Upper lobe of left lung (tissue), 6 donors: Measurements from ENCODE around the gene SLC15A1. TPM values are rescaled to one million over a fixed set of nuclear protein-coding genes. Genes with fewer than 3 reads are reported as not detected.

ENCODE experiments used
- ATAC-seq, 2 donors: fragments of 200-7000 bp; cut with Tn5 transposase; one replicate each; pipeline ENCODE4 v1.9.1; 2022; ENCODE audit warnings: mild to moderate bottlenecking in 2 of 2, moderate library complexity in 2 of 2; ENCODE audit not compliant: low FRiP score in 2 of 2
- DNase-seq, 2 donors: peaks; one replicate each; pipeline ENCODE4 v3.0.0-alpha.2; 2019 to 2020
- H3K27ac ChIP-seq, 4 donors: fragments of 200-600 bp; sonication (generic); one replicate each; pipeline ENCODE4 v1.5.1; 2016 to 2019
- H3K27me3 ChIP-seq, 4 donors: fragments of 200-600 bp; sonication (generic); one replicate each; pipeline ENCODE4 v1.5.1; 2017 to 2019
- H3K36me3 ChIP-seq, 4 donors: fragments of 200-600 bp; sonication (generic); one replicate each; pipeline ENCODE4 v1.5.1; 2016 to 2019
- H3K4me1 ChIP-seq, 4 donors: fragments of 200-600 bp; sonication (generic); one replicate each; pipeline ENCODE4 v1.5.1; 2018 to 2019
- H3K4me3 ChIP-seq, 4 donors: fragments of 200-600 bp; sonication (generic); one replicate each; pipeline ENCODE4 v1.5.1; 2017 to 2019; ENCODE audit warnings: mild to moderate bottlenecking in 2 of 4, moderate library complexity in 1 of 4
- H3K9me3 ChIP-seq, 4 donors: fragments of 200-600 bp; sonication (generic); one replicate each; pipeline ENCODE4 v1.5.1; 2018 to 2019
- CTCF ChIP-seq, 6 experiments: fragments of 450-650 bp in 4 of 6; fragments of 200-600 bp in 2 of 6; sonication (generic) in 2 of 6; IDR thresholded peaks; one replicate each; pipeline ENCODE4 v1.5.1; 2016 to 2019; ENCODE audit warnings: antibody characterized with exemption in 6 of 6
- EP300 ChIP-seq, 4 donors: sonication (generic); formaldehyde crosslinking; IDR thresholded peaks; one replicate each; pipeline ENCODE4 v1.5.1; 2017; ENCODE audit warnings: antibody characterized with exemption in 4 of 4, control low read depth in 2 of 4
- POLR2A ChIP-seq, 4 donors: fragments of 450-650 bp; IDR thresholded peaks; one replicate each; pipeline ENCODE4 v1.5.1; 2016 to 2017; ENCODE audit warnings: antibody characterized with exemption in 4 of 4, mild to moderate bottlenecking in 2 of 4
- POLR2AphosphoS5 ChIP-seq, 2 donors: sonication (generic); formaldehyde crosslinking; IDR thresholded peaks; one replicate each; pipeline ENCODE4 v1.5.1; 2017; ENCODE audit warnings: antibody characterized with exemption in 2 of 2
- WGBS, 2 donors: methylation state at CpG; one replicate each; pipeline ENCODE4 v1.1.5; 2017 to 2018; 5-methylcytosine and 5-hydroxymethylcytosine counted together
- total RNA-seq, 6 donors: library from RNA; depleted of rRNA in 4 of 6; stranded (reverse); fragments of >200 nt in 4 of 6; gene quantifications; one replicate each; pipeline versions ENCODE4 v1.1.0 to v1.2.1, GENCODE V29; 2016 to 2021
- donor health status: DM: no; HTN: no; CAD: no; lungs with moderate emphysema.
- donor health status: DM: no; HTN: yes; CAD: no; lungs with severe emphysema.

Gene SLC15A1
- total RNA-seq, 6 donors from 2014 or later = 0.07 to 0.23 (median 0.15) TPM; not detected in 3

- no peak for ATAC-seq
- DNase-seq = no peak
- Histone ChIP-seq H3K4me1 (no peaks in the 10 kb centered on the region), H3K4me3 (no peak overlapping the region), H3K27ac (no peak overlapping the region), H3K27me3 (no peaks in the 10 kb centered on the region), H3K36me3 (no peaks in the 10 kb centered on the region), H3K9me3 (no peaks in the 10 kb centered on the region)
- TF ChIP-seq CTCF (IDR thresholded peaks at IDR 0.05) = no peak
- TF ChIP-seq POLR2AphosphoS5 (IDR thresholded peaks at IDR 0.05) = no peak
- no peak for TF ChIP-seq POLR2A (IDR thresholded peaks at IDR 0.05)
- TF ChIP-seq EP300 (IDR thresholded peaks at IDR 0.05) = no peak
- 73 to 79% methylated on average over 8 of the region's 8 CpGs for WGBS, 2 donors
These were observed 26.3 kb upstream of the SLC15A1 start for GRCh38 chr13:98778749-98779148.

GRCh38 chr13:98776644-98777043 lies 24.2 kb upstream of the SLC15A1 start:
- Histone ChIP-seq H3K9me3 (no peaks in the 10 kb centered on the region), H3K27ac (no peak overlapping the region), H3K4me1 (no peaks in the 10 kb centered on the region), H3K27me3 (no peaks in the 10 kb centered on the region), H3K36me3 (no peaks in the 10 kb centered on the region), H3K4me3 (no peak overlapping the region)
- no peak for ATAC-seq
- DNase-seq = no peak
- TF ChIP-seq POLR2A (IDR thresholded peaks at IDR 0.05) = no peak
- no peak for TF ChIP-seq POLR2AphosphoS5 (IDR thresholded peaks at IDR 0.05)
- no peak for TF ChIP-seq EP300 (IDR thresholded peaks at IDR 0.05)
- TF ChIP-seq CTCF (IDR thresholded peaks at IDR 0.05) = no peak
- WGBS, 2 donors = 85 to 92% methylated on average over 5 of the region's 5 CpGs

GRCh38 chr13:98775844-98776598 lies 23.5 kb upstream of the SLC15A1 start:
- no peak overlapping the region for H3K4me3 ChIP-seq
- TF ChIP-seq POLR2A (IDR thresholded peaks at IDR 0.05) = no peak
- TF ChIP-seq POLR2AphosphoS5 (IDR thresholded peaks at IDR 0.05) = no peak
- TF ChIP-seq EP300 (IDR thresholded peaks at IDR 0.05) = no peak
- TF ChIP-seq CTCF (IDR thresholded peaks at IDR 0.05) = no peak
- no peaks in the 10 kb centered on the region for H3K4me1 ChIP-seq
- peak in 1 of 2 donors; percentile 60 for DNase-seq
- no peak for ATAC-seq
- 89 to 92% methylated on average over 22 of the region's 22 CpGs for WGBS, 2 donors
- no peaks in the 10 kb centered on the region for H3K27me3 ChIP-seq
- H3K9me3 ChIP-seq = no peaks in the 10 kb centered on the region
- H3K36me3 ChIP-seq = no peaks in the 10 kb centered on the region
- H3K27ac ChIP-seq = no peak overlapping the region

- no peak overlapping the region for H3K4me3 ChIP-seq
- H3K27ac ChIP-seq = no peak overlapping the region
- no peaks in the 10 kb centered on the region for H3K36me3 ChIP-seq
- no peaks in the 10 kb centered on the region for H3K4me1 ChIP-seq
- no peak for TF ChIP-seq POLR2AphosphoS5 (IDR thresholded peaks at IDR 0.05)
- TF ChIP-seq CTCF (IDR thresholded peaks at IDR 0.05) = no peak
- no peak for TF ChIP-seq EP300 (IDR thresholded peaks at IDR 0.05)
- TF ChIP-seq POLR2A (IDR thresholded peaks at IDR 0.05) = no peak
- no peaks in the 10 kb centered on the region for H3K27me3 ChIP-seq
- WGBS, 2 donors = 80 to 87% methylated on average over 12 to 15 of the region's 15 CpGs
- DNase-seq (no peak), ATAC-seq (no peak)
- H3K9me3 ChIP-seq = no peaks in the 10 kb centered on the region
These were observed 22.9 kb upstream of the SLC15A1 start for GRCh38 chr13:98775386-98775785.

GRCh38 chr13:98774776-98775175 lies 22.3 kb upstream of the SLC15A1 start:
- Histone ChIP-seq H3K36me3 (no peaks in the 10 kb centered on the region), H3K27me3 (no peaks in the 10 kb centered on the region), H3K9me3 (no peaks in the 10 kb centered on the region), H3K4me3 (no peak overlapping the region), H3K27ac (no peak overlapping the region), H3K4me1 (no peaks in the 10 kb centered on the region)
- 93% methylated on average over 5 to 9 of the region's 9 CpGs for WGBS, 2 donors
- no peak for TF ChIP-seq CTCF (IDR thresholded peaks at IDR 0.05)
- TF ChIP-seq POLR2A (IDR thresholded peaks at IDR 0.05) = no peak
- TF ChIP-seq EP300 (IDR thresholded peaks at IDR 0.05) = no peak
- TF ChIP-seq POLR2AphosphoS5 (IDR thresholded peaks at IDR 0.05) = no peak
- DNase-seq (no peak), ATAC-seq (no peak)
